B cell (primary cell): ENCODE results near the gene RAB27A.
"Not testable (repeated sequence)": the region's sequence is repeated elsewhere in the genome, so short reads cannot be mapped to it uniquely, and the experiment has no call there.

Experiments used
- EZH2 ChIP-seq: IDR thresholded peaks from 2 replicates; pipeline ENCODE4 v1.6.1; 2012; ENCODE audit warnings: borderline replicate concordance, low read depth, mild to moderate bottlenecking, moderate library complexity, low read length; ENCODE audit not compliant: insufficient read depth, poor library complexity, severe bottlenecking
- TF ChIP-seq, protein P1 (sequence below): fragments of 200-600 bp; IDR thresholded peaks from one replicate; pipeline ENCODE4 v1.8.0; 2022; ENCODE audit warnings: antibody characterized with exemption, mild to moderate bottlenecking

DNA sequence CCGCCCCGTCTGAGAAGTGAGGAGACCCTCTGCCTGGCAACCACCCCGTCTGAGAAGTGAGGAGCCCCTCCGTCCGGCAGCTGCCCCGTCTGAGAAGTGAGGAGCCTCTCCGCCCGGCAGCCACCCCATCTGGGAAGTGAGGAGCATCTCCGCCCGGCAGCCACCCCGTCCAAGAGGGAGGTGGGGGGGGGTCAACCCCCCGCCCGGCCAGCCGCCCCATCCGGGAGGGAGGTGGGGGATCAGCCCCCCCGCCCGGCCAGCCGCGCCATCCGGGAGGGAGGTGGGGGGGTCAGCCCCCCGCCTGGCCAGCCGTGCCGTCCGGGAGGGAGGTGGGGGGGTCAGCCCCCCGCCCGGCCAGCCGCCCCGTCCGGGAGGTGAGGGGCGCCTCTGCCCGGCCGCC, 13.2 kb upstream of the RAB27A start:
- TF ChIP-seq, protein P1, sequence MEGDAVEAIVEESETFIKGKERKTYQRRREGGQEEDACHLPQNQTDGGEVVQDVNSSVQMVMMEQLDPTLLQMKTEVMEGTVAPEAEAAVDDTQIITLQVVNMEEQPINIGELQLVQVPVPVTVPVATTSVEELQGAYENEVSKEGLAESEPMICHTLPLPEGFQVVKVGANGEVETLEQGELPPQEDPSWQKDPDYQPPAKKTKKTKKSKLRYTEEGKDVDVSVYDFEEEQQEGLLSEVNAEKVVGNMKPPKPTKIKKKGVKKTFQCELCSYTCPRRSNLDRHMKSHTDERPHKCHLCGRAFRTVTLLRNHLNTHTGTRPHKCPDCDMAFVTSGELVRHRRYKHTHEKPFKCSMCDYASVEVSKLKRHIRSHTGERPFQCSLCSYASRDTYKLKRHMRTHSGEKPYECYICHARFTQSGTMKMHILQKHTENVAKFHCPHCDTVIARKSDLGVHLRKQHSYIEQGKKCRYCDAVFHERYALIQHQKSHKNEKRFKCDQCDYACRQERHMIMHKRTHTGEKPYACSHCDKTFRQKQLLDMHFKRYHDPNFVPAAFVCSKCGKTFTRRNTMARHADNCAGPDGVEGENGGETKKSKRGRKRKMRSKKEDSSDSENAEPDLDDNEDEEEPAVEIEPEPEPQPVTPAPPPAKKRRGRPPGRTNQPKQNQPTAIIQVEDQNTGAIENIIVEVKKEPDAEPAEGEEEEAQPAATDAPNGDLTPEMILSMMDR: not testable (repeated sequence)
- TF ChIP-seq EZH2: not testable (repeated sequence)
